CD4-positive, alpha-beta memory T cell (primary cell): ENCODE data around the gene LRCOL1. TPM values are rescaled to one million over a fixed set of nuclear protein-coding genes. Genes with fewer than 3 reads are reported as not detected.

Experiments
- CTCF ChIA-PET: fragments of 350-600 bp; sonication (Branson Sonifier 250); formaldehyde crosslinking; loops from one replicate; lab custom pipeline; 2021; ENCODE audit warnings: inconsistent platforms; ENCODE audit not compliant: partially characterized antibody; lab: Charles Lee
- POLR2A ChIA-PET: fragments of 350-600 bp; sonication (Branson Sonifier 250); formaldehyde crosslinking; loops from one replicate; lab custom pipeline; 2021; ENCODE audit not compliant: partially characterized antibody; lab: Charles Lee
- DNase-seq, 5 donors: peaks; one replicate each; pipeline versions ENCODE4 v3.0.0 to v3.0.0-alpha.2; 2020 to 2022; ENCODE audit warnings: mixed read lengths in 1 of 5
- H3K27ac ChIP-seq: one replicate; pipeline ENCODE4 v1.7.0; 2013; ENCODE audit warnings: low read depth, low read length
- H3K27me3 ChIP-seq: 2 replicates; pipeline ENCODE4 v1.7.0; 2013; ENCODE audit warnings: mild to moderate bottlenecking, low read length, moderate library complexity; ENCODE audit not compliant: insufficient read depth
- H3K36me3 ChIP-seq: 2 replicates; pipeline ENCODE4 v1.7.0; 2013; ENCODE audit warnings: mild to moderate bottlenecking, low read length, moderate library complexity; ENCODE audit not compliant: insufficient read depth
- H3K4me1 ChIP-seq: 2 replicates; pipeline ENCODE4 v1.7.0; 2013; ENCODE audit warnings: mild to moderate bottlenecking, low read length, moderate library complexity; ENCODE audit not compliant: insufficient read depth
- H3K4me3 ChIP-seq, 2 donors: one replicate each; pipeline ENCODE4 v1.7.0; 2013; ENCODE audit warnings: low read length in 2 of 2, mild to moderate bottlenecking in 1 of 2
- H3K9me3 ChIP-seq, 2 donors: one replicate each; pipeline ENCODE4 v1.7.0; 2013; ENCODE audit warnings: low read length in 2 of 2, control low read depth in 1 of 2; ENCODE audit not compliant: control insufficient read depth in 1 of 2
- H3K27ac Mint-ChIP-seq, 7 donors: one replicate each; pipeline ENCODE4 v1.8.0; 2020 to 2021; ENCODE audit warnings: mixed read lengths in 7 of 7, mild to moderate bottlenecking in 6 of 7, inconsistent platforms in 3 of 7, moderate library complexity in 3 of 7
- H3K27me3 Mint-ChIP-seq, 2 donors: one replicate each; pipeline ENCODE4 v1.8.0; 2020 to 2021; ENCODE audit warnings: mixed read lengths in 2 of 2
- H3K36me3 Mint-ChIP-seq, 2 donors: one replicate each; pipeline ENCODE4 v1.8.0; 2020 to 2021; ENCODE audit warnings: mixed read lengths in 2 of 2, inconsistent platforms in 1 of 2, mild to moderate bottlenecking in 1 of 2
- H3K4me1 Mint-ChIP-seq, 4 donors: one replicate each; pipeline ENCODE4 v1.8.0; 2020 to 2021; ENCODE audit warnings: mixed read lengths in 4 of 4, mild to moderate bottlenecking in 1 of 4
- H3K4me3 Mint-ChIP-seq, 8 donors: one replicate each; pipeline ENCODE4 v1.8.0; 2020 to 2021; ENCODE audit warnings: mixed read lengths in 8 of 8, mild to moderate bottlenecking in 7 of 8, moderate library complexity in 6 of 8, inconsistent platforms in 3 of 8
- H3K9me3 Mint-ChIP-seq, 8 donors: one replicate each; pipeline ENCODE4 v1.8.0; 2020 to 2021; ENCODE audit warnings: mixed read lengths in 8 of 8, mild to moderate bottlenecking in 5 of 8, inconsistent platforms in 3 of 8, moderate library complexity in 1 of 8
- intact Hi-C: fragments of 100-400 bp; cut with micrococcal nuclease; formaldehyde crosslinking; loops from one replicate; pipeline ENCODE4 v1.15.1; 2023
- polyA plus RNA-seq, 2 donors: library from polyadenylated mRNA; unstranded; fragments of 300-500 nt; fragmentation: Illumina TruSeq; gene quantifications; one replicate each; pipeline ENCODE4 v1.2.3, GENCODE V29; 2021
- total RNA-seq, 2 experiments: library from RNA; stranded (reverse); gene quantifications; one replicate each; pipeline ENCODE4 v1.2.3, GENCODE V29; 2021

Gene LRCOL1
- total and polyA plus RNA-seq, 4 experiments from 2014 or later: not detected

DNA sequence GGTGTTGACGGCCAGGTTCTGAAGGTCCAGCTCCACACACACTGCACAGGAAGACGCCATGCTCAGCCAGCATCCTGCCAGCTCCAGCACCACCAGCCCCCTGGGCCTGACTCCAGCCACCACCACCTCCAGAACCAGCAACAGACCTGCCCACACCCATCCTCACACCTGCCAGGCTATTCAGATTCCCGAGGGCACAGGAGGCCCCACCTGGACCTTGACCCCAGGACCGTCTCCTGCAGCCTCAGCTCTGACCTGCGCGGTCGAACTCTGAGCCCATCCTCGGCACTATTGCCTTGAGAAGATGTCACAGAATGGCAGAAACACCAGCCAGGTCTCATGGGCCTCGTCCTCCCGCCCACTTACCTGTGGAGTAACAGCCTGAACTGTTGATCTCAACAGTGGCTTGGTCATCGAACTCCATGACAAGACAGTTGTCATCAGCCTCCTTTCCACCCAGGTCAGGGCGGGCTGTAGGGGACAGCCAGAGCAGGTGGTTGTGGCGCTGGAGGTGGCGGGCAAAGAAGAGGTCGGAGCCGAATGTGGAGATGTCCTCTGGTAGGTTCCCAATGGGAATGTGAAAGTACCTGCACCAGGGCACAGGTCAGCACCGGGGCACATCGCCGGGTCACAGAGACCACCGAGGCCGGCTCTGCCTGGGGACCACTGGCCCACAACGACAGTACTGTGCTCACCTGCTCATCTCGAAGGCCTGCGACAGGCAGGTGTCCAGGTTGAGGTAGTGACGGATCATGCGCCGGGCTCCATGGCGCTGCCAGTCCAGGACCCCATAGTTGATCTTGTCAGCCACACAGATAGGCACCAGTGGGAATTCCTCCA, 31.6 kb upstream of the LRCOL1 start:
- no peaks in the 10 kb centered on the region for H3K4me1 ChIP-seq
- H3K27me3 ChIP-seq: no peaks in the 10 kb centered on the region
- H3K36me3 Mint-ChIP-seq: peaks cover 24 to 67% of the 10 kb centered on the region in 2 donors
- H3K4me1 Mint-ChIP-seq: no peaks in the 10 kb centered on the region
- H3K4me3 Mint-ChIP-seq: no peak overlapping the region
- H3K9me3 Mint-ChIP-seq: no peaks in the 10 kb centered on the region
- POLR2A ChIA-PET: no interaction called here
- intact Hi-C loops: no loop called here
- no peak overlapping the region for H3K27ac ChIP-seq
- peaks cover 40% of the 10 kb centered on the region for H3K36me3 ChIP-seq
- no peak overlapping the region for H3K27ac Mint-ChIP-seq
- CTCF ChIA-PET: interaction anchor here (1.0 kb wide), 1 partner anchor 27 kb away, joined by 4 read pairs; no protein-coding TSS in a partner anchor
- no peaks in the 10 kb centered on the region for H3K9me3 ChIP-seq
- H3K4me3 ChIP-seq: no peak overlapping the region
- DNase-seq: no peak
- no peaks in the 10 kb centered on the region for H3K27me3 Mint-ChIP-seq

DNA sequence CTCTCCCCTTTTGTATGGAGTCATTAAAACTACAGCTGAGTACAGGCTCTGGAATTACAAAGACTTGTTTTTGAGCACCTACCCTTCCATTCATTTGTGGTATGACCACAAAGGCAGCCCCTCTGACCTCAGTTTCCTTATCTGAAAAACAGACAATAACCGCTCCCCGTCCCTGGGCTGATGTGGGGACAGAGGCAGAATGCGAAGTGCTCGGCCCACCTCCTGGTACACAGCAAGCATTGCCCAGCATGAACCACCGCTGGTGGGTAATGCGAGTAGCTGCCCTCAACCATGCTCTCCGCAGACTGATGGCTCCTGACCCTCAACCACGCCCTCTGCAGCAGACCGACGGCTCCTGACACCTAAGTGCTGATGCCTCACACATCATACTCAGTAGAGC, 30.6 kb upstream of the LRCOL1 start:
- Histone ChIP-seq H3K27ac (no peak overlapping the region), H3K4me3 (no peak overlapping the region), H3K9me3 (no peaks in the 10 kb centered on the region), H3K36me3 (peaks cover 44% of the 10 kb centered on the region), H3K4me1 (no peaks in the 10 kb centered on the region), H3K27me3 (no peaks in the 10 kb centered on the region)
- ChIA-PET POLR2A (no interaction called here), CTCF (interaction anchor here (1.0 kb wide), 1 partner anchor 26 kb away, joined by 4 read pairs; no protein-coding TSS in a partner anchor)
- intact Hi-C loops: no loop called here
- Mint-ChIP-seq H3K4me3 (no peak overlapping the region), H3K9me3 (no peaks in the 10 kb centered on the region), H3K27me3 (no peaks in the 10 kb centered on the region), H3K4me1 (no peaks in the 10 kb centered on the region), H3K27ac (no peak overlapping the region), H3K36me3 (peaks cover 27 to 68% of the 10 kb centered on the region in 2 donors)
- no peak for DNase-seq

DNA sequence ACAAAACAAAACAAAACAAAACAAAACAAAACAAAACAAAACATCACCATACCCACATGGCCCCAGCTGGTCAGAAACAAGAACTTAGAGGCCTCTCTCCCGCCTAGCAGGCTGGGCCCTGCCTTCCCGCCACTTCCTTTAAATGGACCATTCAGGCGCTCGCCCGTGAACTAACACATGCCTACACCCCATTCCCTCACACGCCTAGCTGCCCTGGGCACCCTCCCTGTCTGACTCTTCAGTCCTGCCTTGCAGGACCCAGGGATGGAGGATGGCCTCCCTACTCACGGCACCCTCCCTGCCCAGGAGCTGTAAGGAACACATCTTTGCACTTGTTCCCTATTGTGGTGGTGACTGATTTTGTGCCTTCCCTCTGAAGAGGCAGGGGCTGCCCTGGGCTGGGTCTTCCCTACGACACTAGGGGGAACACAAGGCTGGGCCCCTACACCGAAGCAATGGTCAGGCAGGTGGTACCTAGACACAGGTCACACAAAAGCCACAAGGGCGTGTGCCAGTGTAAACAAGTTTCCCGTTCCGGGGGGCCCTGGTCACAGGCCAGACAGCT, 29.7 kb upstream of the LRCOL1 start:
- Histone ChIP-seq H3K36me3 (peaks cover 49% of the 10 kb centered on the region), H3K27ac (no peak overlapping the region), H3K9me3 (no peaks in the 10 kb centered on the region), H3K27me3 (no peaks in the 10 kb centered on the region), H3K4me3 (no peak overlapping the region), H3K4me1 (no peaks in the 10 kb centered on the region)
- Mint-ChIP-seq H3K27ac (peak overlapping the region in 2 of 7 donors; percentile 60 to 75), H3K4me1 (no peaks in the 10 kb centered on the region), H3K27me3 (no peaks in the 10 kb centered on the region), H3K9me3 (no peaks in the 10 kb centered on the region), H3K36me3 (peaks cover 34 to 72% of the 10 kb centered on the region in 2 donors), H3K4me3 (no peak overlapping the region)
- ChIA-PET POLR2A (no interaction called here), CTCF (interaction anchor here (1.1 kb wide), 1 partner anchor 25 kb away, joined by 3 read pairs; no protein-coding TSS in a partner anchor)
- intact Hi-C loops: no loop called here
- DNase-seq: no peak

DNA sequence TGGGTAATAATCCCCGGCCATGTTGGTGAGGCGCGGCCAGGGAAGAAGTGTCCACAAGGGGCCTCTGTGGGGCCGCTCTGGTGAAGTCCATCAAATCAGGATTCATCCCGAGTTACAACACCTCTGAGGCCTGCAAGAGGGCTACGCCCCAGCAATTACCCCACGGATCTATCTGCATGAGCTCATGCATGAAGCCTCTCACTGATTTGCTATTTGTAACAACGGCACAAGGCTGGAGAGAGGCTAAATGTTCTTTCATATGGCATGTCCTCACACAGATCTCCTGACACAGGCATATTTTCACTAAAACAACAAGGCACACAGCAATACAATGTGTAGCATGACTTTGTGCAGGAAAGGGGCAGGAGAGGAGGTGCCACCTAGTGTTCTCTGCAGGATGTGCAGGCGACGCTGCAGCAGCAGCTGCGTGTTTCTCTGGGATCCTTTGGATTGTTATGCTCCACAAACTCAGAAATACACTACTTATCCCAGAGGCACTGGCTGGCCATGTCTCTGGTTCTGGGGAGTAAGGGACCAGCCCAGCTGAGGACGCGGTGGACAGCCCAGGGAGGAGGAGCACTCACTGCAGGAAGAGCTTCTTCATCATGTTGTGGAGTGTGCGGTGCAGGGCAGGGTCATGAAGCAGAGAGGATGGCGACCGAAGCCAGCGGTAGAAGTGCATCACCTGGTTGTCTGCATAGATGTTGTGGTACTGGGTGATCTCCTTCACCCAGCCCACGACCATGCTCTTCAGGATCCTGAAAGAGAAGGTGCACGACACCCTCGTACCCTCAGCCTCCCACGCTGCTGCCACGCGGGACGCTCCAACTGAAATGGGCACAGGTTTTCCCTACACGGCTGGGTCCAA, 28.4 kb upstream of the LRCOL1 start:
- Mint-ChIP-seq H3K27me3 (no peaks in the 10 kb centered on the region), H3K27ac (peak overlapping the region in 1 of 7 donors; percentile 19), H3K4me1 (no peaks in the 10 kb centered on the region), H3K4me3 (no peak overlapping the region), H3K9me3 (no peaks in the 10 kb centered on the region), H3K36me3 (peaks cover 44 to 77% of the 10 kb centered on the region in 2 donors)
- no peaks in the 10 kb centered on the region for H3K9me3 ChIP-seq
- CTCF ChIA-PET: no interaction called here
- no peaks in the 10 kb centered on the region for H3K27me3 ChIP-seq
- intact Hi-C loops: no loop called here
- H3K36me3 ChIP-seq: peaks cover 54% of the 10 kb centered on the region
- H3K4me3 ChIP-seq: no peak overlapping the region
- POLR2A ChIA-PET: no interaction called here
- DNase-seq: no peak
- no peaks in the 10 kb centered on the region for H3K4me1 ChIP-seq
- H3K27ac ChIP-seq: no peak overlapping the region

DNA sequence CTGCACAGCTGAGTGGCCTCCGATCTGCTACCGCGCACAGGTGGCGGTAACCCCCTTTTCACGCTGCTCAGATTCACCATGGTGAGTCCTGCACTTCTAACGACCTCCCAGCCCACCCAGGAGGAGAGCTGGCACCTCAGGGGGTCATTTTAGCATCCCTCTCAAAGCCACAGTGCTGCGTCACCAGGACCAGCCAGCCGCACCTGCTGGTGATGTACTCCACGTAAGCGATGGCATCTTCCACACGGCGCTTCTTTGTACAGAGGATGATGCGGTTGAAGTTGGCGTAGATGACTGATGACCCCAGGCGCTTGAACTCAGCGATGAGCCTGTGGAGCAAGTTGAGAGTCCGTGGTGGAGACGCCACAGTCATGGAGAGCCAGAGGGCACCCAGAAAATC, 27.4 kb upstream of the LRCOL1 start:
- Histone ChIP-seq H3K4me1 (no peaks in the 10 kb centered on the region), H3K4me3 (no peak overlapping the region), H3K36me3 (peaks cover 57% of the 10 kb centered on the region), H3K27ac (no peak overlapping the region), H3K9me3 (no peaks in the 10 kb centered on the region), H3K27me3 (no peaks in the 10 kb centered on the region)
- Mint-ChIP-seq H3K9me3 (no peaks in the 10 kb centered on the region), H3K4me3 (no peak overlapping the region), H3K4me1 (no peaks in the 10 kb centered on the region), H3K27ac (peak overlapping the region in 1 of 7 donors; percentile 81), H3K36me3 (peaks cover 41 to 76% of the 10 kb centered on the region in 2 donors), H3K27me3 (no peaks in the 10 kb centered on the region)
- CTCF ChIA-PET: no interaction called here
- DNase-seq: no peak
- POLR2A ChIA-PET: no interaction called here
- intact Hi-C loops: no loop called here

DNA sequence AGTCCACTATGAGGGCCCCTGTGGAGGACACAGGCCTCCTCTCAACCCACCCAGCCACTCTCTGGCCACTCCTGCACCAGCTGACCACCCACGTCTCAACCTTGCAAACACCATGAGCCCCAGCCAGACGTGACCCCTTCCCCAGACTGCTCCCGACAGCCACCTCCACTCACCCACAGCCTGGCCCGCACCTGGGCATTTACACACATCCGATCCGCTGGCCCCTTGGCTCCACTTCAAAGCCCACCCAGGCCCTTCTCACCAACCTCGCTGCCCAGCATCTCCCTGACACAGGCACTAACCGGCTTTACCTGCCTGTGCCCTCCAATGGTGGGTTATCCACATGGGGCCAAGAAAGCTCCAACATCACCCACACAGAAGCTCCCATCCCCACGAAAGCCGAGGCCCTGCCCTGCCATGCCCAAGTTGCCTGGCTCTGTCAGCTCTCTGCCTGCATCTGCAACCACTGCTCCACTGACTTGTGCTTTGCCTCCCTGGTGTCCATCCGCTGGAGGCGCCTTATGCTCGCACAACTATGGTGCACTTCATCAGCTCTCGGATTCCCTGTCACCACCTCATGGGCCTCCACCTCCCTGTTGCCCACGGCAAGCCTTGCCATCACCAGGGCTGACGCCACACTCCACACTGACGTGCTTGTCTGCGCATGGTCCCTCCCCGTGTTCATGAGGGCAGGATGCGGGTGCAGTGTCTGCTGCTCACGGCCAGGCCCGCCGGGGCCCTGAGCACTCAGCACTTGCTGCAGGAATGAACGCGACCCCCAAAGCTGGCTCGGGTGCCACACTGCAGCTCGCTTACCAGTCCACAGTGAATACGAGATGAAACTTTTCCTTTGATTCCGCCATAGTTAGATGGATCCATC, 24.9 kb upstream of the LRCOL1 start:
- DNase-seq: no peak
- Histone ChIP-seq H3K27ac (no peak overlapping the region), H3K27me3 (no peaks in the 10 kb centered on the region), H3K4me3 (no peak overlapping the region), H3K36me3 (peaks cover 49% of the 10 kb centered on the region), H3K9me3 (no peaks in the 10 kb centered on the region), H3K4me1 (no peaks in the 10 kb centered on the region)
- peak overlapping the region in 2 of 7 donors; percentile 50 to 59 for H3K27ac Mint-ChIP-seq
- H3K4me3 Mint-ChIP-seq: no peak overlapping the region
- no peaks in the 10 kb centered on the region for H3K9me3 Mint-ChIP-seq
- intact Hi-C loops: no loop called here
- H3K4me1 Mint-ChIP-seq: no peaks in the 10 kb centered on the region
- CTCF ChIA-PET: no interaction called here
- H3K27me3 Mint-ChIP-seq: no peaks in the 10 kb centered on the region
- peaks cover 55 to 82% of the 10 kb centered on the region in 2 donors for H3K36me3 Mint-ChIP-seq
- POLR2A ChIA-PET: no interaction called here
